Choroid plexus epithelial cell (primary cell): ENCODE results near the gene TFR2.

ENCODE experiments used
- DNase-seq: peaks from one replicate; pipeline ENCODE4 v3.0.0-alpha.2; 2010; ENCODE audit warnings: low read depth
- H3K4me3 ChIP-seq: 2 replicates; pipeline ENCODE4 v1.5.1; 2011; ENCODE audit warnings: low read depth, mild to moderate bottlenecking, control low read depth, low read length, moderate library complexity
- CTCF ChIP-seq: conservative IDR thresholded peaks from 2 replicates; pipeline ENCODE4 v1.5.1; 2011; ENCODE audit warnings: low read depth, mild to moderate bottlenecking, control low read depth, inconsistent platforms, low read length, moderate library complexity

TFR2 gene

GRCh38 chr7:100677308-100678267 is 36.2 kb upstream of the TFR2 start:
- H3K4me3 ChIP-seq = no peak overlapping the region
- no peak for DNase-seq

GRCh38 chr7:100676501-100677306 is 35.4 kb upstream of the TFR2 start:
- H3K4me3 ChIP-seq = peak overlapping the region; percentile 91
- DNase-seq = no peak
- TF ChIP-seq CTCF = no peak

More at GRCh38 chr7:100677308-100678267, 36.2 kb upstream of the TFR2 start:
- TF ChIP-seq CTCF = no peak

- H3K4me3 ChIP-seq = peak overlapping the region; percentile 91
These were observed 34.4 kb upstream of the TFR2 start for GRCh38 chr7:100675581-100676350.

GRCh38 chr7:100675105-100675451 is 33.7 kb upstream of the TFR2 start:
- TF ChIP-seq CTCF = no peak
- DNase-seq = no peak
- peak overlapping the region; percentile 91 for H3K4me3 ChIP-seq

More at GRCh38 chr7:100675581-100676350, 34.4 kb upstream of the TFR2 start:
- no peak for TF ChIP-seq CTCF
- peak; percentile 66 for DNase-seq

- TF ChIP-seq CTCF = no peak
- peak; percentile 23 for DNase-seq
These were observed 33.2 kb upstream of the TFR2 start for GRCh38 chr7:100674411-100675104.

GRCh38 chr7:100673942-100674410 is 32.6 kb upstream of the TFR2 start:
- no peak for TF ChIP-seq CTCF
- DNase-seq = peak; percentile 16
- peak overlapping the region; percentile 91 for H3K4me3 ChIP-seq

More at GRCh38 chr7:100674411-100675104, 33.2 kb upstream of the TFR2 start:
- peak overlapping the region; percentile 91 for H3K4me3 ChIP-seq
